ENCODE data around the gene GRM4. TPM values are rescaled to one million over a fixed set of nuclear protein-coding genes. Genes with fewer than 3 reads are reported as not detected.

GRM4 gene
- total RNA-seq, 1 donor from 2014 or later = not detected

GRCh38 chr6:33995309-33996119 is 150.4 kb downstream of the GRM4 start:
- ATAC-seq (no peak), DNase-seq (no peak)
- Histone ChIP-seq H3K27me3 (ENCODE audit: low read depth) (no peaks in the 10 kb centered on the region), H3K4me1 (peaks cover 15% of the 10 kb centered on the region), H3K4me3 (no peak overlapping the region), H3K9me3 (peaks cover 4% of the 10 kb centered on the region), H3K27ac (no peak overlapping the region), H3K36me3 (no peaks in the 10 kb centered on the region)
- intact Hi-C loops (cut with DNase I) = no loop called here
- TF ChIP-seq CTCF (IDR thresholded peaks at IDR 0.05) = no peak

GRCh38 chr6:33994472-33995308 is 151.2 kb downstream of the GRM4 start:
- no peak for ATAC-seq

GRCh38 chr6:33993653-33994471 is 152.0 kb downstream of the GRM4 start:
- no peak for ATAC-seq
- TF ChIP-seq CTCF (IDR thresholded peaks at IDR 0.05) = no peak
- DNase-seq = no peak

More at GRCh38 chr6:33994472-33995308, 151.2 kb downstream of the GRM4 start:
- no peak for TF ChIP-seq CTCF (IDR thresholded peaks at IDR 0.05)
- Histone ChIP-seq H3K9me3 (peaks cover 4% of the 10 kb centered on the region), H3K36me3 (no peaks in the 10 kb centered on the region), H3K27me3 (ENCODE audit: low read depth) (no peaks in the 10 kb centered on the region), H3K4me1 (peaks cover 15% of the 10 kb centered on the region), H3K4me3 (no peak overlapping the region), H3K27ac (no peak overlapping the region)
- intact Hi-C loops (cut with DNase I) = no loop called here
- no peak for DNase-seq

GRCh38 chr6:33993091-33993490 is 152.8 kb downstream of the GRM4 start:
- DNase-seq = no peak
- intact Hi-C loops (cut with DNase I) = no loop called here
- TF ChIP-seq CTCF (IDR thresholded peaks at IDR 0.05) = no peak
- no peak overlapping the region for H3K27ac ChIP-seq
- peaks cover 4% of the 10 kb centered on the region for H3K9me3 ChIP-seq
- peaks cover 15% of the 10 kb centered on the region for H3K4me1 ChIP-seq
- no peak overlapping the region for H3K4me3 ChIP-seq
- H3K27me3 ChIP-seq (ENCODE audit: low read depth) = no peaks in the 10 kb centered on the region
- H3K36me3 ChIP-seq = no peaks in the 10 kb centered on the region
- ATAC-seq = no peak

More at GRCh38 chr6:33993653-33994471, 152.0 kb downstream of the GRM4 start:
- H3K4me1 ChIP-seq = peaks cover 15% of the 10 kb centered on the region
- no peak overlapping the region for H3K4me3 ChIP-seq
- no peaks in the 10 kb centered on the region for H3K36me3 ChIP-seq
- intact Hi-C loops (cut with DNase I) = no loop called here
- no peak overlapping the region for H3K27ac ChIP-seq
- H3K9me3 ChIP-seq = peaks cover 4% of the 10 kb centered on the region
- H3K27me3 ChIP-seq (ENCODE audit: low read depth) = no peaks in the 10 kb centered on the region

- TF ChIP-seq CTCF (IDR thresholded peaks at IDR 0.05) = no peak
- intact Hi-C loops (cut with DNase I) = no loop called here
- no peaks in the 10 kb centered on the region for H3K36me3 ChIP-seq
- no peak overlapping the region for H3K27ac ChIP-seq
- peaks cover 15% of the 10 kb centered on the region for H3K4me1 ChIP-seq
- H3K4me3 ChIP-seq = no peak overlapping the region
- no peaks in the 10 kb centered on the region for H3K9me3 ChIP-seq
- no peak for ATAC-seq
- no peaks in the 10 kb centered on the region for H3K27me3 ChIP-seq (ENCODE audit: low read depth)
- no peak for DNase-seq
Observed at GRCh38 chr6:33992191-33992590, 153.7 kb downstream of the GRM4 start.

Data from lower lobe of right lung (tissue), 2 donors.